ENCODE results near the gene LMTK3.
"Not testable (repeated sequence)": the region's sequence is repeated elsewhere in the genome, so short reads cannot be mapped to it uniquely, and the experiment has no call there.

Gene LMTK3

GRCh38 chr19:48538057-48538456 is 26.4 kb upstream of the LMTK3 start:
- DNase-seq (ENCODE audit: low read depth), result not testable (repeated sequence)

GRCh38 chr19:48537541-48537940 is 25.9 kb upstream of the LMTK3 start:
- no peak for DNase-seq (ENCODE audit: low read depth)

- DNase-seq (ENCODE audit: low read depth), result no peak
These were observed 22.1 kb upstream of the LMTK3 start for GRCh38 chr19:48533770-48534169.

GRCh38 chr19:48530770-48531169 is 19.1 kb upstream of the LMTK3 start:
- DNase-seq (ENCODE audit: low read depth), result no peak

- no peak for DNase-seq (ENCODE audit: low read depth)
These were observed 18.6 kb upstream of the LMTK3 start for GRCh38 chr19:48530066-48530720.

- DNase-seq (ENCODE audit: low read depth), result no peak
These were observed 17.5 kb upstream of the LMTK3 start for GRCh38 chr19:48529156-48529555.

- no peak for DNase-seq (ENCODE audit: low read depth)
These were observed 13.1 kb upstream of the LMTK3 start for GRCh38 chr19:48524732-48525131.

GRCh38 chr19:48524221-48524620 is 12.6 kb upstream of the LMTK3 start:
- no peak for DNase-seq (ENCODE audit: low read depth)

- DNase-seq (ENCODE audit: low read depth), result no peak
These were observed 8.5 kb upstream of the LMTK3 start for GRCh38 chr19:48520134-48520533.

GRCh38 chr19:48519426-48519825 is 7.8 kb upstream of the LMTK3 start:
- not testable (repeated sequence) for DNase-seq (ENCODE audit: low read depth)

- DNase-seq (ENCODE audit: low read depth), result no peak
These were observed 6.6 kb upstream of the LMTK3 start for GRCh38 chr19:48518207-48518606.

- no peak for DNase-seq (ENCODE audit: low read depth)
These were observed 4.9 kb upstream of the LMTK3 start for GRCh38 chr19:48516536-48516935.

- no peak for DNase-seq (ENCODE audit: low read depth)
These were observed 2.5 kb upstream of the LMTK3 start for GRCh38 chr19:48514123-48514458.

GRCh38 chr19:48513289-48514122 is 1.9 kb upstream of the LMTK3 start:
- peak; percentile 62 for DNase-seq (ENCODE audit: low read depth)

- no peak for DNase-seq (ENCODE audit: low read depth)
These were observed 1.1 kb upstream of the LMTK3 start for GRCh38 chr19:48512504-48513288.

GRCh38 chr19:48511321-48511731 is 309 bp downstream of the LMTK3 start:
- no peak for DNase-seq (ENCODE audit: low read depth)

- peak; percentile 69 for DNase-seq (ENCODE audit: low read depth)
These were observed 990 bp downstream of the LMTK3 start for GRCh38 chr19:48510421-48511268.

- DNase-seq (ENCODE audit: low read depth), result no peak
These were observed 2.0 kb downstream of the LMTK3 start for GRCh38 chr19:48509467-48510194.

GRCh38 chr19:48508729-48509411 is 2.8 kb downstream of the LMTK3 start:
- DNase-seq (ENCODE audit: low read depth), result no peak

- no peak for DNase-seq (ENCODE audit: low read depth)
These were observed 3.7 kb downstream of the LMTK3 start for GRCh38 chr19:48507911-48508439.
